ENCODE results near the gene ADAMTS10. TPM values are rescaled to one million over a fixed set of nuclear protein-coding genes. Genes with fewer than 3 reads are reported as not detected.

The ADAMTS10 gene
- total RNA-seq, 4 donors from 2014 or later, result 7.6 to 20.9 (median 14.7) TPM

DNA sequence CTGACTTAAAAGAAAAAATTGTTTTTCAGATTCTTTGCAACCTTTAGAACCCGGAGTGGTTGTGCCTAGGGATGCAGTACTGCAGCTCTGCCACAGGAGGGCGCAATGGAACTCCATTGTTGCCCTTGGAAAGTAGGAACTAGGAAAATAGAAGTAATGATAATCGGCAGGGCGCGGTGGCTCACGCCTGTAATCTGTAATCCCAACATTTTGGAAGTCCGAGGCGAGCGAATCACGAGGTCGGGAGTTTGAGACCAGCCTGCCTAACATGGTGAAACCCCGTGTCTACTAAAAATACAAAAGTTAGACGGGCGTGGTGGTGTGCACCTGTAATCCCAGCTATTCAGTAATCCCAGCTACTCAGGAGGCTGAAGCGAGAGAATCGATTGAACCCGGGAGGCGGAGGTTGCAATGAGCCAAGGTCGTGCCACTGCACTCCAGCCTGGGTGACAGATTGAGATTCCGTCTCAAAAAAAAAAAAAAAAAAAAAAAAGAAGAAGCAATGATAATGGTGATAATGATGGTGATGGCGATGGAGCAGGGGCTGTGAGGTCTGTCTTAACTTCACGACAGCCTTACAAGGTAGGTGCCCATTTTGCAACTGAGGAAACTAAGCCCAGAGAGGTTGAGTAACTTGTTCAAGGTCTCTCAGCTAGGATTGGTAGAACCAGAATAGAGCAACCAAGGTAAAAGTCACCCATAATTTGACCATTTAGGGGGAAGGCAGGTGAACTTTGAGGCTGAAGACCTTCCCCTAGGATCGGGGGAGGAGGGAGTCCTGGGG, 5.5 kb upstream of the ADAMTS10 start:
- intact Hi-C loops (cut with DNase I), result no loop called here
- Histone ChIP-seq H3K9me3 (no peaks in the 10 kb centered on the region), H3K27ac (no peak overlapping the region), H3K36me3 (no peaks in the 10 kb centered on the region), H3K4me1 (no peaks in the 10 kb centered on the region), H3K27me3 (no peaks in the 10 kb centered on the region), H3K4me3 (replicated peaks in 1 of 3) (no peak overlapping the region)
- peak in 1 of 2 donors; percentile 15 for DNase-seq
- peak; percentile 35 to 67 (median 54) for TF ChIP-seq CTCF (IDR thresholded peaks at IDR 0.05)
- no peak for TF ChIP-seq POLR2A (IDR thresholded peaks at IDR 0.05)
- 41 to 45% methylated on average over 23 of the region's 23 CpGs for WGBS, 2 donors

DNA sequence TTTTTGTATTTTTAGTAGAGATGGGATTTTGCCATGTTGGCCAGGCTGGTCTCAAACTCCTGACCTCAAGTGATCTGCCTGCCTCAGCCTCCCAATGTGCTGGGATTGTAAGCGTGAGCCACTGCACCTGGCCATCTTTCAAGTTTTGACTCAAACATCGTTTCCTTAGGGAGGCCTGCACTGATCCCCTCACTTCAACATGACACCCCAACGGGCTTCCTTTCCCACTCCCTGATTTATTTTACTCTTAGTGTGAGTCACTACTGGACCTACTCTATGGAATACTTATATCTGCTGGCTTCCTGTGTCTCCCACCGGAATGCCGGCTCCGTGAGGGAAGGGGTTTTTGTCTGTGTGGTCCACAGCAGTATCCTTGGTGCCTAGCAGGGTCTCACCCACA, 4.5 kb upstream of the ADAMTS10 start:
- Histone ChIP-seq H3K27me3 (no peaks in the 10 kb centered on the region), H3K27ac (no peak overlapping the region), H3K9me3 (no peaks in the 10 kb centered on the region), H3K4me3 (replicated peaks in 1 of 3) (no peak overlapping the region), H3K36me3 (no peaks in the 10 kb centered on the region), H3K4me1 (peaks cover 0 to under 1% of the 10 kb centered on the region in 2 donors)
- intact Hi-C loops (cut with DNase I), result no loop called here
- no peak for TF ChIP-seq POLR2A (IDR thresholded peaks at IDR 0.05)
- TF ChIP-seq CTCF (IDR thresholded peaks at IDR 0.05), result no peak
- WGBS, 2 donors, result 24 to 39% methylated on average over 6 of the region's 6 CpGs
- no peak for DNase-seq

DNA sequence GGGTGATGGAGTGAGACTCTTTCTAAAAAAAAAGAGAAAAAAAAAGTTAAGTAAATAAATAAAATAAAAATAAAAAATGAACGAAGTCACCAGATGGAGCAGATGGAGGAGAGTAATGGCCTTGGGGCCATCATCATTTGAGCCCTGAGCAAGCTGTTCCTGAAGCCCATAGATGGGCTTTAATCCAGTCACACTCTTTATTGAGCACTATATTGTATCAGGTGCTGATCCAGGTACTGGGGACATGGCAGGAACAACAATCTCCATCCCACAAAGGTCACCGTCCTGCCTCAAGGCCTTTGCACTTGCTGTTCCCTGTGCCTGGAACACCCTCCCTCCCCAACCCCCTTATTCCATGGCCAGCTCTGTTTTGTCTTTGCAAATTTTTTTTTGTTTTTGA, 3.9 kb upstream of the ADAMTS10 start:
- Histone ChIP-seq H3K27ac (no peak overlapping the region), H3K4me1 (peaks cover 0 to 6% of the 10 kb centered on the region in 2 donors)
- intact Hi-C loops (cut with DNase I), result no loop called here

DNA sequence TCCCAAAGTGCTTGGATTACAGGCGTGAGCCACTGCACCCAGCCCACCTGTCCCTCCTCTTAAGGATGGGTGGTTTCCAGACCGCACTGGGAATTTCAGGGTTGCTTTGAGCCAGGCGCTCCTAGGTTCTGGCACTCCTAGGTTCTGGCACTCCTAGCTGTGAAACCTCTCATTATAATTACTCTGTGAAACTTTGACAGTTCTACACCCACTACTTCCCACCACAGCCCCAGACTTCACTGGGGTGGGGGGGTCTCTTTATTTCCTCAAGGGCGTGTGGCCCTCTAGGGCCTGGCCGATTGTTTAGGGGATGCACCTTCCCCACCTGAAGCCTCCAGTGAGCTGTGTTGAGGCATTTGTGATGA, 2.3 kb upstream of the ADAMTS10 start:
- no peaks in the 10 kb centered on the region for H3K36me3 ChIP-seq
- no peak for DNase-seq
- H3K27ac ChIP-seq, result no peak overlapping the region
- no peak for TF ChIP-seq POLR2A (IDR thresholded peaks at IDR 0.05)
- TF ChIP-seq CTCF (IDR thresholded peaks at IDR 0.05), result no peak
- intact Hi-C loops (cut with DNase I), result no loop called here
- H3K9me3 ChIP-seq, result no peaks in the 10 kb centered on the region
- no peaks in the 10 kb centered on the region for H3K27me3 ChIP-seq
- WGBS, 2 donors, result 61 to 76% methylated on average over 5 of the region's 5 CpGs
- peaks cover 9% of the 10 kb centered on the region in 2 donors for H3K4me1 ChIP-seq
- H3K4me3 ChIP-seq (replicated peaks in 1 of 3), result no peak overlapping the region

More for the DNA sequence above, 3.9 kb upstream of the ADAMTS10 start:
- Histone ChIP-seq H3K27me3 (no peaks in the 10 kb centered on the region), H3K4me3 (replicated peaks in 1 of 3) (no peak overlapping the region), H3K9me3 (no peaks in the 10 kb centered on the region), H3K36me3 (no peaks in the 10 kb centered on the region)
- no peak for TF ChIP-seq POLR2A (IDR thresholded peaks at IDR 0.05)
- TF ChIP-seq CTCF (IDR thresholded peaks at IDR 0.05), result no peak
- WGBS, 2 donors, result 79 to 85% methylated on average over 2 of the region's 2 CpGs
- DNase-seq, result no peak
